Smooth muscle cell (in vitro differentiated cells): Measurements from ENCODE around the gene CD300E. TPM values are rescaled to one million over a fixed set of nuclear protein-coding genes. Genes with fewer than 3 reads are reported as not detected.
"Not testable (repeated sequence)": the region's sequence is repeated elsewhere in the genome, so short reads cannot be mapped to it uniquely, and the experiment has no call there.

ENCODE experiments used
- DNase-seq: peaks from one replicate; lab custom pipeline; 2025; ENCODE audit not compliant: unreplicated experiment; lab: John Stamatoyannopoulos, UW
- H2AFZ ChIP-seq: fragments of 200-600 bp; sonication (generic); 2 replicates; pipeline ENCODE4 v1.6.0; 2016; ENCODE audit warnings: antibody characterized with exemption, low read depth, mild to moderate bottlenecking
- H3F3A ChIP-seq: fragments of 200-600 bp; sonication (generic); 2 replicates; pipeline ENCODE4 v1.6.0; 2017; ENCODE audit warnings: antibody characterized with exemption, low read depth
- H3K27ac ChIP-seq: fragments of 200-600 bp; sonication (generic); 2 replicates; pipeline ENCODE4 v1.5.1; 2016; ENCODE audit warnings: low read depth, mild to moderate bottlenecking
- H3K27me3 ChIP-seq: fragments of 200-600 bp; sonication (generic); 2 replicates; pipeline ENCODE4 v1.6.1; 2016; ENCODE audit warnings: low read depth, mild to moderate bottlenecking
- H3K36me3 ChIP-seq: fragments of 200-600 bp; sonication (generic); 2 replicates; pipeline ENCODE4 v1.5.1; 2016; ENCODE audit warnings: low read depth
- H3K4me1 ChIP-seq: fragments of 200-600 bp; sonication (generic); 2 replicates; pipeline ENCODE4 v1.5.1; 2016; ENCODE audit warnings: low read depth
- H3K4me2 ChIP-seq: fragments of 200-600 bp; sonication (generic); 2 replicates; pipeline ENCODE4 v1.6.0; 2016; ENCODE audit warnings: mild to moderate bottlenecking
- H3K4me3 ChIP-seq: fragments of 200-600 bp; sonication (generic); 2 replicates; pipeline ENCODE4 v1.5.1; 2016; ENCODE audit warnings: mild to moderate bottlenecking
- H3K79me2 ChIP-seq: fragments of 200-600 bp; sonication (generic); 2 replicates; pipeline ENCODE4 v1.6.0; 2016; ENCODE audit warnings: low read depth, mild to moderate bottlenecking
- H3K9ac ChIP-seq: fragments of 200-600 bp; sonication (generic); 2 replicates; pipeline ENCODE4 v1.6.0; 2016; ENCODE audit warnings: low read depth
- H3K9me3 ChIP-seq: fragments of 200-600 bp; sonication (generic); replicated peaks from 2 replicates; pipeline ENCODE4 v1.5.1; 2016; ENCODE audit warnings: low read depth
- H4K20me1 ChIP-seq: fragments of 200-600 bp; sonication (generic); 2 replicates; pipeline ENCODE4 v1.6.0; 2016; ENCODE audit warnings: low read depth
- CTCF ChIP-seq: fragments of 200-600 bp; sonication (generic); IDR thresholded peaks from 2 replicates; pipeline ENCODE4 v1.5.1; 2017; ENCODE audit warnings: borderline replicate concordance, mild to moderate bottlenecking, antibody characterized with exemption; ENCODE audit not compliant: insufficient read depth, poor library complexity, severe bottlenecking
- WGBS: methylation state at CpG from one replicate; pipeline ENCODE4 v1.1.7; 2016; ENCODE audit warnings: low lambda C conversion rate; 5-methylcytosine and 5-hydroxymethylcytosine counted together
- polyA plus RNA-seq: library from polyadenylated mRNA; unstranded; fragments of >200 nt; fragmentation: Nextera tagmentation; extraction: Ambion mirVana; gene quantifications from 2 replicates; pipeline ENCODE4 v1.2.1, GENCODE V29; 2016
- total RNA-seq: library from RNA; depleted of rRNA; stranded (reverse); fragments of >200 nt; gene quantifications from 2 replicates; pipeline ENCODE4 v1.2.3, GENCODE V29; 2014

The CD300E gene
- total and polyA plus RNA-seq, 2 experiments from 2014 or later: not detected

- Histone ChIP-seq H3K27ac (no peak overlapping the region), H3K36me3 (no peaks in the 10 kb centered on the region), H3K79me2 (no peaks in the 10 kb centered on the region), H3K27me3 (peaks cover 6% of the 10 kb centered on the region), H4K20me1 (no peaks in the 10 kb centered on the region), H3K4me1 (peaks cover 18% of the 10 kb centered on the region), H3K9me3 (no peaks in the 10 kb centered on the region), H3K4me3 (no peak overlapping the region), H3F3A (peaks cover 9% of the 10 kb centered on the region), H3K4me2 (peak overlapping the region; percentile 3), H3K9ac (no peak overlapping the region), H2AFZ (peak overlapping the region; percentile 47)
- DNase-seq: no peak
- WGBS: 66% methylated on average over 2 of the region's 2 CpGs
- no peak for TF ChIP-seq CTCF
These were observed 14.4 kb upstream of the CD300E start for GRCh38 chr17:74637926-74638325.

GRCh38 chr17:74637265-74637664, 13.7 kb upstream of the CD300E start:
- H3K9ac ChIP-seq: no peak overlapping the region
- no peak overlapping the region for H3K27ac ChIP-seq
- H3K79me2 ChIP-seq: no peaks in the 10 kb centered on the region
- H3K4me1 ChIP-seq: peaks cover 21% of the 10 kb centered on the region
- peaks cover 3% of the 10 kb centered on the region for H3K27me3 ChIP-seq
- TF ChIP-seq CTCF: no peak
- peak overlapping the region; percentile 3 for H3K4me2 ChIP-seq
- no peaks in the 10 kb centered on the region for H4K20me1 ChIP-seq
- peak overlapping the region; percentile 47 for H2AFZ ChIP-seq
- H3F3A ChIP-seq: peaks cover 10% of the 10 kb centered on the region
- 67% methylated on average over 11 of the region's 11 CpGs for WGBS
- DNase-seq: no peak
- no peaks in the 10 kb centered on the region for H3K9me3 ChIP-seq
- H3K4me3 ChIP-seq: no peak overlapping the region
- no peaks in the 10 kb centered on the region for H3K36me3 ChIP-seq

GRCh38 chr17:74636541-74637085, 13.1 kb upstream of the CD300E start:
- not testable (repeated sequence) for H3K79me2 ChIP-seq, H3F3A ChIP-seq, H3K4me2 ChIP-seq, H3K27ac ChIP-seq, H3K36me3 ChIP-seq, H3K9me3 ChIP-seq, H4K20me1 ChIP-seq, H3K27me3 ChIP-seq, H2AFZ ChIP-seq, DNase-seq, H3K4me3 ChIP-seq, H3K9ac ChIP-seq
- 79% methylated on average over 10 of the region's 10 CpGs for WGBS
- H3K4me1 ChIP-seq: peaks cover 25% of the 10 kb centered on the region

- no peak for TF ChIP-seq CTCF
- Histone ChIP-seq H3K36me3 (no peaks in the 10 kb centered on the region), H2AFZ (peak overlapping the region; percentile 5), H3K4me3 (no peak overlapping the region), H3K9ac (no peak overlapping the region), H4K20me1 (no peaks in the 10 kb centered on the region), H3K27ac (no peak overlapping the region), H3K27me3 (no peaks in the 10 kb centered on the region), H3K4me2 (peak overlapping the region; percentile 66), H3K79me2 (no peaks in the 10 kb centered on the region), H3K9me3 (no peaks in the 10 kb centered on the region), H3F3A (peaks cover 19% of the 10 kb centered on the region), H3K4me1 (peaks cover 33% of the 10 kb centered on the region)
- 13% methylated on average over 13 of the region's 13 CpGs for WGBS
- DNase-seq: no peak
These were observed 11.9 kb upstream of the CD300E start for GRCh38 chr17:74635418-74635817.
